Chondrocyte (in vitro differentiated cells): ENCODE measurements around the gene SCAPER. TPM values are rescaled to one million over a fixed set of nuclear protein-coding genes. Genes with fewer than 3 reads are reported as not detected.

ENCODE experiments used
- DNase-seq: peaks from one replicate; pipeline ENCODE4 v3.0.0; 2021; ENCODE audit warnings: mixed read lengths, low spot score
- H3K27ac Mint-ChIP-seq: one replicate; pipeline ENCODE4 v1.8.0; 2021; ENCODE audit warnings: mild to moderate bottlenecking, moderate library complexity, mixed read lengths; ENCODE audit not compliant: unreplicated experiment
- H3K27me3 Mint-ChIP-seq: 2 replicates; pipeline ENCODE4 v1.8.0; 2021; ENCODE audit warnings: low read depth, mixed read lengths
- H3K36me3 Mint-ChIP-seq: 2 replicates; pipeline ENCODE4 v1.8.0; 2021; ENCODE audit warnings: low read depth, mixed read lengths
- H3K4me1 Mint-ChIP-seq: 2 replicates; pipeline ENCODE4 v1.8.0; 2021; ENCODE audit warnings: low read depth, mild to moderate bottlenecking, mixed read lengths
- H3K4me3 Mint-ChIP-seq: one replicate; pipeline ENCODE4 v1.8.0; 2021; ENCODE audit warnings: mild to moderate bottlenecking, moderate library complexity, mixed read lengths; ENCODE audit not compliant: unreplicated experiment
- H3K9me3 Mint-ChIP-seq: 2 replicates; pipeline ENCODE4 v1.8.0; 2021; ENCODE audit warnings: low read depth, mixed read lengths
- CTCF ChIP-seq: fragments of 200-600 bp; sonication (generic); IDR thresholded peaks from 2 replicates; pipeline ENCODE4 v1.5.0; 2021; ENCODE audit warnings: antibody characterized with exemption, mild to moderate bottlenecking, moderate library complexity
- total RNA-seq: library from RNA; stranded (reverse); gene quantifications from 3 replicates; pipeline ENCODE4 v1.2.1, GENCODE V29; 2021

SCAPER gene
- total RNA-seq, 1 donor from 2014 or later = 17.3 TPM

- Mint-ChIP-seq H3K36me3 (peaks cover 4% of the 10 kb centered on the region), H3K4me1 (no peaks in the 10 kb centered on the region), H3K4me3 (no peak overlapping the region), H3K27ac (no peak overlapping the region), H3K9me3 (no peaks in the 10 kb centered on the region), H3K27me3 (peaks cover 3% of the 10 kb centered on the region)
- TF ChIP-seq CTCF = no peak
- no peak for DNase-seq
These were observed 550.2 kb downstream of the SCAPER start for GRCh38 chr15:76354823-76355440.

- Mint-ChIP-seq H3K27ac (no peak overlapping the region), H3K4me1 (no peaks in the 10 kb centered on the region), H3K4me3 (no peak overlapping the region), H3K9me3 (no peaks in the 10 kb centered on the region), H3K27me3 (peaks cover 3% of the 10 kb centered on the region), H3K36me3 (peaks cover 4% of the 10 kb centered on the region)
- TF ChIP-seq CTCF = no peak
- DNase-seq = no peak
These were observed 551.2 kb downstream of the SCAPER start for GRCh38 chr15:76353903-76354302.

GRCh38 chr15:76353023-76353577 is 552.0 kb downstream of the SCAPER start:
- no peak for DNase-seq
- Mint-ChIP-seq H3K36me3 (peaks cover 4% of the 10 kb centered on the region), H3K27ac (no peak overlapping the region), H3K4me1 (no peaks in the 10 kb centered on the region), H3K27me3 (peaks cover 6% of the 10 kb centered on the region), H3K4me3 (no peak overlapping the region), H3K9me3 (no peaks in the 10 kb centered on the region)
- no peak for TF ChIP-seq CTCF

GRCh38 chr15:76349301-76350070 is 555.7 kb downstream of the SCAPER start:
- Mint-ChIP-seq H3K4me3 (no peak overlapping the region), H3K4me1 (peaks cover 7% of the 10 kb centered on the region), H3K36me3 (peaks cover 8% of the 10 kb centered on the region), H3K27me3 (peaks cover 27% of the 10 kb centered on the region), H3K27ac (no peak overlapping the region), H3K9me3 (no peaks in the 10 kb centered on the region)
- DNase-seq = no peak
- TF ChIP-seq CTCF = no peak

- H3K27ac Mint-ChIP-seq = no peak overlapping the region
- H3K4me1 Mint-ChIP-seq = peaks cover 7% of the 10 kb centered on the region
- no peak for TF ChIP-seq CTCF
- peaks cover 8% of the 10 kb centered on the region for H3K36me3 Mint-ChIP-seq
- DNase-seq = no peak
- peaks cover 40% of the 10 kb centered on the region for H3K27me3 Mint-ChIP-seq
- H3K9me3 Mint-ChIP-seq = no peaks in the 10 kb centered on the region
- peak overlapping the region; percentile 33 for H3K4me3 Mint-ChIP-seq
These were observed 557.6 kb downstream of the SCAPER start for GRCh38 chr15:76347482-76348055.
